Trophoblast cell (in vitro differentiated cells and primary cell): ENCODE data around the gene CCN6.
A peak's percentile ranks its signal among the peaks of the same experiment; 100 is the strongest.
"Not testable (repeated sequence)": the region's sequence is repeated elsewhere in the genome, so short reads cannot be mapped to it uniquely, and the experiment has no call there.

Experiments
- DNase-seq, 2 donors: peaks; one replicate each; pipeline ENCODE4 v3.0.0-alpha.2; 2016
- H2AFZ ChIP-seq: 2 replicates; pipeline ENCODE4 v1.6.1; 2013; ENCODE audit warnings: low read length, moderate library complexity, mild to moderate bottlenecking; ENCODE audit not compliant: insufficient read depth, poor library complexity
- H2AK5ac ChIP-seq: 2 replicates; pipeline ENCODE4 v1.6.1; 2013; ENCODE audit warnings: mild to moderate bottlenecking, low read length
- H2BK120ac ChIP-seq: 2 replicates; pipeline ENCODE4 v1.6.1; 2013; ENCODE audit warnings: low read length, mild to moderate bottlenecking, moderate library complexity; ENCODE audit not compliant: insufficient read depth, poor library complexity
- H2BK12ac ChIP-seq: 2 replicates; pipeline ENCODE4 v1.6.1; 2013; ENCODE audit warnings: mild to moderate bottlenecking, low read length, moderate library complexity
- H2BK5ac ChIP-seq: 2 replicates; pipeline ENCODE4 v1.6.1; 2013; ENCODE audit warnings: low read length, low read depth, moderate library complexity, mild to moderate bottlenecking; ENCODE audit not compliant: poor library complexity
- H3K14ac ChIP-seq: 2 replicates; pipeline ENCODE4 v1.6.1; 2013; ENCODE audit warnings: mild to moderate bottlenecking, low read length
- H3K18ac ChIP-seq: 2 replicates; pipeline ENCODE4 v1.6.1; 2013; ENCODE audit warnings: mild to moderate bottlenecking, low read length
- H3K23ac ChIP-seq: 2 replicates; pipeline ENCODE4 v1.6.1; 2013; ENCODE audit warnings: low read length
- H3K27ac ChIP-seq: 2 replicates; pipeline ENCODE4 v1.5.1; 2013; ENCODE audit warnings: low read depth, mild to moderate bottlenecking, inconsistent platforms, low read length, moderate library complexity
- H3K27me3 ChIP-seq: 2 replicates; pipeline ENCODE4 v1.6.1; 2013; ENCODE audit warnings: inconsistent platforms, mild to moderate bottlenecking, low read length, moderate library complexity; ENCODE audit not compliant: insufficient read depth
- H3K36me3 ChIP-seq, 2 experiments: 1 replicate in 1 of 2; 2 replicates in 1 of 2; pipeline ENCODE4 v1.6.1; 2013; ENCODE audit warnings: low read length in 2 of 2, mild to moderate bottlenecking in 2 of 2, moderate library complexity in 1 of 2; ENCODE audit not compliant: insufficient read depth in 2 of 2, control insufficient read depth in 1 of 2
- H3K4ac ChIP-seq: 2 replicates; pipeline ENCODE4 v1.6.1; 2013; ENCODE audit warnings: low read depth, mild to moderate bottlenecking, low read length, moderate library complexity
- H3K4me1 ChIP-seq, 2 experiments: 1 replicate in 1 of 2; 2 replicates in 1 of 2; pipeline ENCODE4 v1.6.1; 2013; ENCODE audit warnings: low read length in 2 of 2, mild to moderate bottlenecking in 2 of 2, moderate library complexity in 1 of 2; ENCODE audit not compliant: insufficient read depth in 2 of 2, control insufficient read depth in 1 of 2
- H3K4me2 ChIP-seq: 2 replicates; pipeline ENCODE4 v1.6.1; 2013; ENCODE audit warnings: inconsistent platforms, mild to moderate bottlenecking, low read length, moderate library complexity
- H3K4me3 ChIP-seq: 2 replicates; pipeline ENCODE4 v1.5.1; 2013; ENCODE audit warnings: mild to moderate bottlenecking, low read depth, low read length, inconsistent platforms
- H3K79me1 ChIP-seq: one replicate; pipeline ENCODE4 v1.6.1; 2013; ENCODE audit warnings: low read length
- H3K79me2 ChIP-seq: 2 replicates; pipeline ENCODE4 v1.6.1; 2013; ENCODE audit warnings: low read length, mild to moderate bottlenecking; ENCODE audit not compliant: control insufficient read depth, insufficient read depth, poor library complexity
- H3K9ac ChIP-seq: 2 replicates; pipeline ENCODE4 v1.6.1; 2013; ENCODE audit warnings: mild to moderate bottlenecking, low read length
- H3K9me3 ChIP-seq: 2 replicates; pipeline ENCODE4 v1.6.1; 2013; ENCODE audit warnings: low read depth, mild to moderate bottlenecking, control low read depth, inconsistent platforms, low read length; ENCODE audit not compliant: insufficient read depth
- H4K12ac ChIP-seq: 2 replicates; pipeline ENCODE4 v1.6.1; 2013; ENCODE audit warnings: low read depth, mild to moderate bottlenecking, low read length, moderate library complexity
- H4K8ac ChIP-seq: 2 replicates; pipeline ENCODE4 v1.6.1; 2013; ENCODE audit warnings: low read depth, mild to moderate bottlenecking, low read length, moderate library complexity
- H4K91ac ChIP-seq: one replicate; pipeline ENCODE4 v1.6.1; 2013; ENCODE audit warnings: low read depth, mild to moderate bottlenecking, low read length, moderate library complexity
- WGBS: extraction: QIAGEN DNeasy Blood & Tissue Kit; methylation state at CpG from one replicate; pipeline ENCODE4 v1.1.7; 2013; ENCODE audit warnings: missing lambda C conversion rate; ENCODE audit not compliant: insufficient read length, insufficient coverage; ENCODE audit errors: extremely low coverage; 5-methylcytosine and 5-hydroxymethylcytosine counted together

The CCN6 gene

DNA sequence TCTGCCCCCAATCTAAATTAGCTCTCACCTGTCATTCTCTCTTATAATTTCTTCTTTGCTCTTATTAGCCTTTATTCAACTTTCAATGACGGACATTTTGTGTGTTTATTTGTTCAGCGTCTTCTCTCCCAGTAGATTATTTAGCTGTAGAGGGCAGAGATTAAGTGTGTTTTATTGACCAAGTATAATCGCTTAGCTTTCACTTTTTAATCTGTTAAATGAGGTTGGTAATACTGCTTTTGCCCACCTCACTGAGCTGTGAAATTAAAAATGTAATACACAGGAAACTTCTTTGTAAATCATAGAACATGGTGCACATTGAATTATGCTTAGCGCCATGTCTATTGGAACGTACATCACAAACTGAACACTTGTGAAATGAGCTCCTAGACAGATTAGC, 3.5 kb upstream of the CCN6 start:
- Histone ChIP-seq H3K9ac (no peak overlapping the region), H3K4ac (no peak overlapping the region), H3K9me3 (no peaks in the 10 kb centered on the region), H2AFZ (no peak overlapping the region), H4K12ac (no peak overlapping the region), H3K4me1 (no peaks in the 10 kb centered on the region), H3K27ac (no peak overlapping the region), H3K23ac (no peak overlapping the region), H3K18ac (no peak overlapping the region), H4K8ac (no peak overlapping the region), H2BK12ac (no peak overlapping the region), H3K27me3 (no peaks in the 10 kb centered on the region), H3K4me2 (no peak overlapping the region), H2AK5ac (no peak overlapping the region), H3K79me2 (no peaks in the 10 kb centered on the region), H2BK120ac (no peak overlapping the region), H3K79me1 (no peaks in the 10 kb centered on the region), H4K91ac (no peak overlapping the region), H3K36me3 (no peaks in the 10 kb centered on the region), H3K14ac (no peak overlapping the region), H3K4me3 (no peak overlapping the region), H2BK5ac (no peak overlapping the region)
- no CpG with 5 or more reads among the region's 5 CpGs for WGBS
- no peak for DNase-seq

DNA sequence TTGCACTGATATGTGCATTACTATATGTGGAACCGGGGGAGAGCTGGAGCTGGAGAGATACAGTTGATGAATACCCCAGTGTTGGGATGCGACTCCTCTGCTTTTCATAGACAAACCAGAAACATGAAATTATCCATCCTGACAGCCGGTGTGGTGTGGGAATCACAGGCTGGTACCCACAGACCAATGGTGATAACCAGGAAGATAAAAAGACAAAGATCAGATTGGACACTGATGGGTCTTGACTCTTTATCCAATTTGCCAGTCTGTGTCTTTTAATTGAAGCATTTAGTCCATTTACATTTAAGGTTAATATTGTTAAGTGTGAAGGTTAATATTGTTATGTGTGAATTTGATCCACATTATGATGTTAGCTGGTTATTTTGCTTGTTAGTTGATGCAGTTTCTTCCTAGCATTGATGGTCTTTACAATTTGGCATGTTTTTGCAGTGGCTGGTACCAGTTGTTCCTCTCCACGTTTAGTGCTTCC, 2.6 kb upstream of the CCN6 start:
- H2BK5ac ChIP-seq, H3K4me3 ChIP-seq, H3K79me2 ChIP-seq, H4K8ac ChIP-seq, H3K36me3 ChIP-seq, H3K9me3 ChIP-seq, H4K12ac ChIP-seq, H3K4me1 ChIP-seq, H2BK120ac ChIP-seq, H3K27ac ChIP-seq, H3K27me3 ChIP-seq, H2BK12ac ChIP-seq, H3K4ac ChIP-seq, H3K23ac ChIP-seq, H3K4me2 ChIP-seq, H4K91ac ChIP-seq, H3K18ac ChIP-seq, H3K79me1 ChIP-seq, H3K14ac ChIP-seq, H2AK5ac ChIP-seq, DNase-seq, H2AFZ ChIP-seq: not testable (repeated sequence)
- peak overlapping the region; percentile 66 for H3K9ac ChIP-seq
- no CpG with 5 or more reads among the region's 4 CpGs for WGBS

DNA sequence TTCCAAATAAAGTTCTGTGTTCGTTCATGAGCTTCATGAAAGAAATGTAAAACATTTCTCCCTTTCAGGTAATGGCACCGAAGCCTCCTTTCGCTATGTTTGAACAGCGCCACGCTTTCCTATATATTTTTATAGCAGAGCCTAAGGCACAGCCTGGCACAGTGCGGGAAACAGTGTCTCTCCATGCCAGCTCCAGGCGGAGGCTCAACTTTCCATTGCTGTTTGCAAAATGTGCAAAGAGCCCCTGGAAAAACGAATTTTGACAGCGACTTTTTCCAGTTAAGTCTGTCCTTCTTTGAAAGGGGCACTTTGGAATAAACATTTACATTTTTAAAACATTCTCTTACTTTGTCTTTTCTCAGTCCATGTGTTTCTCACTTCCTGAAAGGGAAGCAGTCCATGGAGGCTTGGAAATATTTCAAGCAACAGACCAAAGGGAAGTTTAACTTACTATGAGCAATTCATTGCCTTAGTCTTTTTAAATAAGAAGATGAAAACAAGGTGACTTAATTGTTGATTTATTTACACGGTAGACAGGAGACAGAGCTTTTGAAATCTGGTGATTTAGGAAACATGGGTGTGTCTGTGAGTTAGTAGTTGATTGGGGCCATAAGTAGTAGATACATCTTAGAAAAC, 769 bp downstream of the CCN6 start:
- H3K27ac ChIP-seq: no peak overlapping the region
- H3K79me2 ChIP-seq: no peaks in the 10 kb centered on the region
- no CpG with 5 or more reads among the region's 10 CpGs for WGBS
- no peaks in the 10 kb centered on the region for H3K9me3 ChIP-seq
- H3K9ac ChIP-seq: no peak overlapping the region
- H2AFZ ChIP-seq: no peak overlapping the region
- H3K4me2 ChIP-seq: no peak overlapping the region
- H3K14ac ChIP-seq: no peak overlapping the region
- no peaks in the 10 kb centered on the region for H3K36me3 ChIP-seq
- H2AK5ac ChIP-seq: no peak overlapping the region
- no peak overlapping the region for H4K91ac ChIP-seq
- H3K18ac ChIP-seq: no peak overlapping the region
- no peak overlapping the region for H3K4ac ChIP-seq
- H2BK5ac ChIP-seq: no peak overlapping the region
- no peak overlapping the region for H2BK12ac ChIP-seq
- H2BK120ac ChIP-seq: no peak overlapping the region
- no peak overlapping the region for H3K4me3 ChIP-seq
- no peaks in the 10 kb centered on the region for H3K27me3 ChIP-seq
- no peak for DNase-seq
- no peak overlapping the region for H4K8ac ChIP-seq
- H4K12ac ChIP-seq: no peak overlapping the region
- no peaks in the 10 kb centered on the region for H3K4me1 ChIP-seq
- no peak overlapping the region for H3K23ac ChIP-seq
- H3K79me1 ChIP-seq: no peaks in the 10 kb centered on the region

- no peak overlapping the region for H3K14ac ChIP-seq
- WGBS: no CpG with 5 or more reads among the region's 4 CpGs
Observed at GRCh38 chr6:112058243-112059032, 4.5 kb downstream of the CCN6 start.

More at GRCh38 chr6:112058243-112059032, 4.5 kb downstream of the CCN6 start:
- Histone ChIP-seq H3K27ac (no peak overlapping the region), H4K12ac (no peak overlapping the region), H3K9ac (no peak overlapping the region), H3K27me3 (no peaks in the 10 kb centered on the region), H4K8ac (no peak overlapping the region), H2BK12ac (no peak overlapping the region), H3K4me1 (no peaks in the 10 kb centered on the region), H3K9me3 (no peaks in the 10 kb centered on the region), H4K91ac (no peak overlapping the region), H2AFZ (no peak overlapping the region), H3K23ac (no peak overlapping the region), H2BK120ac (no peak overlapping the region), H3K4me2 (no peak overlapping the region), H3K79me1 (no peaks in the 10 kb centered on the region), H2AK5ac (no peak overlapping the region), H3K4me3 (no peak overlapping the region), H3K18ac (no peak overlapping the region), H3K79me2 (no peaks in the 10 kb centered on the region), H3K4ac (no peak overlapping the region), H2BK5ac (no peak overlapping the region), H3K36me3 (no peaks in the 10 kb centered on the region)
- no peak for DNase-seq
